NT2/D1 (cell line): ENCODE measurements around the gene SVIP.

ENCODE experiments used
- SUZ12 ChIP-seq: IDR thresholded peaks from 2 replicates; pipeline ENCODE4 v1.6.1; 2011; ENCODE audit not compliant: insufficient read length, insufficient read depth; ENCODE audit errors: extremely low read depth
- ZNF274 ChIP-seq: IDR thresholded peaks from 2 replicates; pipeline ENCODE4 v1.6.1; 2011; ENCODE audit warnings: mild to moderate bottlenecking, low read depth, low read length

DNA sequence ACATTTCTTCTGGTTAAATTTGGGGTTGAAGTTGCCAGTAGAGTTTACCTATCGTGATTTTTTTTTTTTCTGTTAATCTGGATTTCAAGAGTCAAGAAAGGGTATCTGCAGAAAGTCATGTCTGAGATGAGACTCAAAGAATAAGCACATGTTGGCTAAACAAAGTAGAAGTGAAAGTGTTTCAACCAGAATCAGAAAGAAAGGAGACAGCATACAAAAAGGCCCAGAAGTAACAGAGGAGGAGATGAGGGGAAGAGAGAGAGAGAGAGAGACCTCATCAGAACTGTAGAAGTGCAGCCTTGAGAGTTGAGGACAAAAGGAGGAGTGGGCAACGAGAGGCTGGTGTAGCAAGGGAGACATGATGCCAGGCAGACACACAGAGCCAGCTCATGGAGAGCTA, 54.9 kb downstream of the SVIP start:
- TF ChIP-seq ZNF274 (no peak), SUZ12 (no peak)
